ENCODE measurements around the gene DAO.
A peak's percentile ranks its signal among the peaks of the same experiment; 100 is the strongest.

The DAO gene

DNA sequence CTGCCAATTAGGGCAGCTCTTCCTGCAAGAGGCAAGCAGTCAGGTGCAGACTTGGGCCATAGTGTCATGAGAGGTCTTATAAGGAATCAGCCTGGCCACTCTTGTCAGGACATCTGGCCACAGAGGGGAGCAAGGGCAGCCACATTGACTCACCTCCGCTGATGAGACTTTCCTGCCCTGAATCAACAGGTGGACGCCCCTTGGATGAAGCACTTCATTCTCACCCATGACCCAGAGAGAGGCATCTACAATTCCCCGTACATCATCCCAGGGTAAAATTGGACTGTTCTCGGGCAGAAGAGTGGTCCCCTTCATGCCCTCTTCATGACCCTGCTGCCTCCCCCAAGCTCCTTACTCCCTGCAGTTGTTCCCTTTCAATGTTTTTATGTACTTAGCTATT is 16.9 kb downstream of the DAO start:
- Histone ChIP-seq H3K4me3 (ENCODE audit: low read depth in 1 of 2, low read length in 1 of 2) (no peak overlapping the region), H3K36me3 (no peaks in the 10 kb centered on the region), H3K27ac (no peak overlapping the region), H3K27me3 (peaks cover 11% of the 10 kb centered on the region), H3K4me1 (ENCODE audit: control insufficient read depth in 1 of 2, insufficient read depth in 1 of 2, low read depth in 1 of 2, low read length in 1 of 2) (no peaks in the 10 kb centered on the region), H3K9me3 (no peaks in the 10 kb centered on the region)
- TF ChIP-seq, protein P1, sequence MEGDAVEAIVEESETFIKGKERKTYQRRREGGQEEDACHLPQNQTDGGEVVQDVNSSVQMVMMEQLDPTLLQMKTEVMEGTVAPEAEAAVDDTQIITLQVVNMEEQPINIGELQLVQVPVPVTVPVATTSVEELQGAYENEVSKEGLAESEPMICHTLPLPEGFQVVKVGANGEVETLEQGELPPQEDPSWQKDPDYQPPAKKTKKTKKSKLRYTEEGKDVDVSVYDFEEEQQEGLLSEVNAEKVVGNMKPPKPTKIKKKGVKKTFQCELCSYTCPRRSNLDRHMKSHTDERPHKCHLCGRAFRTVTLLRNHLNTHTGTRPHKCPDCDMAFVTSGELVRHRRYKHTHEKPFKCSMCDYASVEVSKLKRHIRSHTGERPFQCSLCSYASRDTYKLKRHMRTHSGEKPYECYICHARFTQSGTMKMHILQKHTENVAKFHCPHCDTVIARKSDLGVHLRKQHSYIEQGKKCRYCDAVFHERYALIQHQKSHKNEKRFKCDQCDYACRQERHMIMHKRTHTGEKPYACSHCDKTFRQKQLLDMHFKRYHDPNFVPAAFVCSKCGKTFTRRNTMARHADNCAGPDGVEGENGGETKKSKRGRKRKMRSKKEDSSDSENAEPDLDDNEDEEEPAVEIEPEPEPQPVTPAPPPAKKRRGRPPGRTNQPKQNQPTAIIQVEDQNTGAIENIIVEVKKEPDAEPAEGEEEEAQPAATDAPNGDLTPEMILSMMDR (IDR thresholded peaks at IDR 0.05), result no peak

GRCh38 chr12:108899145-108899544 is 19.3 kb downstream of the DAO start:
- Histone ChIP-seq H3K36me3 (no peaks in the 10 kb centered on the region), H3K4me1 (ENCODE audit: control insufficient read depth in 1 of 2, insufficient read depth in 1 of 2, low read depth in 1 of 2, low read length in 1 of 2) (peaks cover 0 to 8% of the 10 kb centered on the region in 2 experiments), H3K27me3 (peaks cover 11% of the 10 kb centered on the region), H3K9me3 (no peaks in the 10 kb centered on the region), H3K4me3 (ENCODE audit: low read depth in 1 of 2, low read length in 1 of 2) (no peak overlapping the region), H3K27ac (no peak overlapping the region)
- TF ChIP-seq, protein P1 (IDR thresholded peaks at IDR 0.05), result no peak

- H3K27ac ChIP-seq, result peak overlapping the region; percentile 60
- H3K27me3 ChIP-seq, result no peaks in the 10 kb centered on the region
- peaks cover 0 to 24% of the 10 kb centered on the region in 2 experiments for H3K4me1 ChIP-seq (ENCODE audit: control insufficient read depth in 1 of 2, insufficient read depth in 1 of 2, low read depth in 1 of 2, low read length in 1 of 2)
- H3K9me3 ChIP-seq, result no peaks in the 10 kb centered on the region
- TF ChIP-seq, protein P1 (IDR thresholded peaks at IDR 0.05), result no peak
- H3K4me3 ChIP-seq (ENCODE audit: low read depth in 1 of 2, low read length in 1 of 2), result peak overlapping the region in 1 of 2 experiments; percentile 37
- H3K36me3 ChIP-seq, result no peaks in the 10 kb centered on the region
Measured at GRCh38 chr12:108905725-108906124, 25.8 kb downstream of the DAO start.

- Histone ChIP-seq H3K4me1 (ENCODE audit: control insufficient read depth in 1 of 2, insufficient read depth in 1 of 2, low read depth in 1 of 2, low read length in 1 of 2) (peaks cover 0 to 24% of the 10 kb centered on the region in 2 experiments), H3K9me3 (no peaks in the 10 kb centered on the region), H3K27me3 (no peaks in the 10 kb centered on the region), H3K4me3 (ENCODE audit: low read depth in 1 of 2, low read length in 1 of 2) (no peak overlapping the region), H3K36me3 (no peaks in the 10 kb centered on the region), H3K27ac (no peak overlapping the region)
- TF ChIP-seq, protein P1 (IDR thresholded peaks at IDR 0.05), result no peak
Measured at GRCh38 chr12:108906971-108907370, 27.1 kb downstream of the DAO start.

DNA sequence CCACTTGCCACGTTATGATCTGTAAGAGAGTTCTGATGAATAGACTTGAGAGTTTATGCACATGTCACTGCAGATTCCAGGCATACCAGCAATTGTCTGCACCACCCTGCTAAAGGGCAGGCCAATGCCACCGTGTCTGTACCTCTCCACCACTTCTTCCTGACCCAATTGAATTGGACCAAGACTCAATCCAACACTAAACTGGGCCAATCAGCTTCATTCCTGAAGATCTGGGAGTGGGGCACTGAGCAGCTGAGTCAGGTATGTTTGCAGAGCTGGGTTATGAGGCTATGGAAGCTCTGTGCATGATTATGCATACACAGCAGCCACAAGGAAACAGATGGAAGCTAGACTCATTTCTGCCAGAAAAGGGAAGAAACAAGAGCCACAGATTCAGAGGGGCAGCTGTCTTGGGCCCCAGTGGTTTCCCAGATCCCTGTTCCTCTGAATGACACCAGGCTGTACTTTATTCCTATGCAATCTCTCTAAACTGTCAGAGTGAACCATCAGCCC is 28.0 kb downstream of the DAO start:
- Histone ChIP-seq H3K27ac (no peak overlapping the region), H3K27me3 (no peaks in the 10 kb centered on the region), H3K4me3 (ENCODE audit: low read depth in 1 of 2, low read length in 1 of 2) (no peak overlapping the region), H3K9me3 (no peaks in the 10 kb centered on the region), H3K4me1 (ENCODE audit: control insufficient read depth in 1 of 2, insufficient read depth in 1 of 2, low read depth in 1 of 2, low read length in 1 of 2) (peaks cover 0 to 24% of the 10 kb centered on the region in 2 experiments), H3K36me3 (no peaks in the 10 kb centered on the region)
- TF ChIP-seq, protein P1 (IDR thresholded peaks at IDR 0.05), result no peak
